ENCODE data around the gene TLCD2. TPM values are rescaled to one million over a fixed set of nuclear protein-coding genes. Genes with fewer than 3 reads are reported as not detected.
"Not testable (repeated sequence)": the region's sequence is repeated elsewhere in the genome, so short reads cannot be mapped to it uniquely, and the experiment has no call there.

Gene TLCD2
- total RNA-seq, 1 donor from 2014 or later: 0.04 TPM

DNA sequence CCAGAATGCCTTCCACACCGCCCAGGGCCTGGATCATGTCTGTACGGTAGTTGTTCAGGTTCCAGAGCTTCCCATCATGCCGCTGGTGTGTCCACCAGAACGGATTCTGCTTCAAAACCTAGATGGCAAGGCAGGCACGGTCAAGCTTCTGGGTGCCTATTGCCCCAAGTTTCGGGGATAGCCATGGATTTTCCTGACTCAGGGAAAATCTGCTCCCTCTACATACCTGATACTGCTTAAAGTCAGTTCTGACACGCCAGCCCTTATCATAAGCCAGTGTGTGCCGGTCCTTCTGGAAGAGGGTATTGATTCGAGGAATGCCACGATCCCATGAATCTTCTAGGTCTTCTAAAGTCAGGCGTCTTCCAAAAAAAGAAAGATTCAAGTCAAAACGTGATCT, 49.1 kb downstream of the TLCD2 start:
- POLR2A ChIA-PET: no interaction called here
- Mint-ChIP-seq H3K27ac (no peak overlapping the region), H3K36me3 (ENCODE audit: low read depth) (peaks cover 84% of the 10 kb centered on the region), H3K9me3 (no peaks in the 10 kb centered on the region), H3K4me1 (no peaks in the 10 kb centered on the region), H3K27me3 (no peaks in the 10 kb centered on the region), H3K4me3 (no peak overlapping the region)
- no peak for DNase-seq
- intact Hi-C loops (cut with micrococcal nuclease): no loop called here
- TF ChIP-seq, protein P1, sequence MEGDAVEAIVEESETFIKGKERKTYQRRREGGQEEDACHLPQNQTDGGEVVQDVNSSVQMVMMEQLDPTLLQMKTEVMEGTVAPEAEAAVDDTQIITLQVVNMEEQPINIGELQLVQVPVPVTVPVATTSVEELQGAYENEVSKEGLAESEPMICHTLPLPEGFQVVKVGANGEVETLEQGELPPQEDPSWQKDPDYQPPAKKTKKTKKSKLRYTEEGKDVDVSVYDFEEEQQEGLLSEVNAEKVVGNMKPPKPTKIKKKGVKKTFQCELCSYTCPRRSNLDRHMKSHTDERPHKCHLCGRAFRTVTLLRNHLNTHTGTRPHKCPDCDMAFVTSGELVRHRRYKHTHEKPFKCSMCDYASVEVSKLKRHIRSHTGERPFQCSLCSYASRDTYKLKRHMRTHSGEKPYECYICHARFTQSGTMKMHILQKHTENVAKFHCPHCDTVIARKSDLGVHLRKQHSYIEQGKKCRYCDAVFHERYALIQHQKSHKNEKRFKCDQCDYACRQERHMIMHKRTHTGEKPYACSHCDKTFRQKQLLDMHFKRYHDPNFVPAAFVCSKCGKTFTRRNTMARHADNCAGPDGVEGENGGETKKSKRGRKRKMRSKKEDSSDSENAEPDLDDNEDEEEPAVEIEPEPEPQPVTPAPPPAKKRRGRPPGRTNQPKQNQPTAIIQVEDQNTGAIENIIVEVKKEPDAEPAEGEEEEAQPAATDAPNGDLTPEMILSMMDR (IDR thresholded peaks at IDR 0.05): no peak
- ATAC-seq (ENCODE audit: low read depth): no peak
- CTCF ChIA-PET: no interaction called here

DNA sequence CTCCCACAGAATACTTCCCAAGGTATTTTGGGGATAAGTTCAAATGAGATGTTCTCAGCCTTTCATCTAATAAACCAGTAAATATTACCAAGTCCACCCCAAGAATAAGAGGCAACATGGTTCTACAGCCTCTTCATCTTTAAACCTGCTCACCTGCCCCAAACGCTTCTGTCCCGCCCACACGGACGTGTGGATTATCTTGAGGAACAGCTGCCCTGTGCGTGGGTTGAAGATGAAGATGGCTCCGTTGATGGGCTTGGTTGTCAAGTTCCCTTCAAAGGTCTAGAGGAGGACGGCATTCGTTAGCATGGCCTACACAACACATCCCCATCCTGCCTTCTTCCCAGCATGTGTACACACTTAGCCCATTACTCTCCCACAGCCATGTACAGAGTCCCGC, 52.1 kb downstream of the TLCD2 start:
- DNase-seq (no peak), ATAC-seq (ENCODE audit: low read depth) (no peak)
- intact Hi-C loops (cut with micrococcal nuclease): no loop called here
- Mint-ChIP-seq H3K4me1 (no peaks in the 10 kb centered on the region), H3K9me3 (no peaks in the 10 kb centered on the region), H3K27ac (peak overlapping the region; percentile 11), H3K4me3 (no peak overlapping the region), H3K27me3 (no peaks in the 10 kb centered on the region), H3K36me3 (ENCODE audit: low read depth) (peaks cover 85% of the 10 kb centered on the region)
- POLR2A ChIA-PET: interaction anchor here (0.7 to 1.2 kb wide), 3 partner anchors 9 to 117 kb away, joined by 3 to 8 read pairs (median 7); no protein-coding TSS in a partner anchor
- CTCF ChIA-PET: interaction anchor here (1.1 to 1.3 kb wide), 2 partner anchors 9 to 11 kb away, joined by 3 to 6 read pairs; partner anchors contain the start of gene RILP
- TF ChIP-seq, protein P1 (IDR thresholded peaks at IDR 0.05): no peak

DNA sequence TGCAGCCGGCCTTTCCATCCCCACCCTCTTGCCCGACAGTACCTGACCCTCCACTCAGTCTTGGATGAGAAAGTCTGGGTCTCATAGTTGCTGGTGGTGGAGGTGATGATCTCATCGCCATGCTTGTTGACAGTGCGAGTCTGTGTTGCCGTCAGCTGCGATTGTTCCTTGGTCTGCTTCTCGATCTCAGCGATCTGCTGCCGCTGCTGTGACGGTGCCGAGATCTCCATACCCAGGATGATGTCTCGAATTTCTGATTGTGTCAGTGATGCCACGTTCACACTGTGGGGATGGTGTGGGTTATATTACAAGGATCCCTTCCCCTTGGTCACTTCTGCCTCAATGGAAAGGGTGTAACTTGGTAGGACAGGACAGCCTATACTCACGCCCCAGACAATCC, 56.4 kb downstream of the TLCD2 start:
- CTCF ChIA-PET: no interaction called here
- peaks cover 72% of the 10 kb centered on the region for H3K36me3 Mint-ChIP-seq (ENCODE audit: low read depth)

DNA sequence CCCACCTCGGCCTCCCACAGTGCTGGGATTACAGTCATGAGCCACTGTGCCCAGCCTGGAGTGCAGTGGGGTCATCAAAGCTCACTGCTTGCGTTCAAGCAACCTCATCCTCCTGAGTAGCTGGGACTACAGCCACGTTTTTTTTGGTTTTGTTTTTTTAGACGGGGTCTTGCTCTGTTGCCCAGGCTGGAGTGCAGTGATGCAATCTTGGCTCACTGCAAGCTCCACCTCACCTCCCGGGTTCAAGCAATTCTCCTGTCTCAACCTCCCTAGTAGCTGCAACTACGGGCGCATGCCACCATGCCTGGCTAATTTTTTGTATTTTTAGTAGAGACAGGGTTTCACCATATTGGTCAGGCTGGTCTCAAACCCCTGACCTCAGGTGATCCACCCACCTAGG, 57.4 kb downstream of the TLCD2 start:
- POLR2A ChIA-PET: interaction anchor here (0.6 to 1.3 kb wide), 3 partner anchors 45 to 392 kb away, joined by 3 to 11 read pairs (median 4); no protein-coding TSS in a partner anchor
- DNase-seq; intact Hi-C loops (cut with micrococcal nuclease); ATAC-seq (ENCODE audit: low read depth); CTCF ChIA-PET; H3K4me3 Mint-ChIP-seq; H3K27me3 Mint-ChIP-seq; H3K9me3 Mint-ChIP-seq; H3K27ac Mint-ChIP-seq: not testable (repeated sequence)
- Mint-ChIP-seq H3K36me3 (ENCODE audit: low read depth) (peaks cover 63% of the 10 kb centered on the region), H3K4me1 (peaks cover 11% of the 10 kb centered on the region)

More for the DNA sequence above, 56.4 kb downstream of the TLCD2 start:
- no peak for ATAC-seq (ENCODE audit: low read depth)
- TF ChIP-seq, protein P1 (IDR thresholded peaks at IDR 0.05): no peak
- H3K9me3 Mint-ChIP-seq: no peaks in the 10 kb centered on the region
- no peak overlapping the region for H3K4me3 Mint-ChIP-seq
- DNase-seq: no peak
- intact Hi-C loops (cut with micrococcal nuclease): loop anchor here (1.0 kb wide), 1 partner anchor 16 kb away; no protein-coding TSS in a partner anchor
- POLR2A ChIA-PET: interaction anchor here (0.6 kb wide), 1 partner anchor 112 kb away, joined by 3 read pairs; no protein-coding TSS in a partner anchor
- H3K27ac Mint-ChIP-seq: no peak overlapping the region
- no peaks in the 10 kb centered on the region for H3K27me3 Mint-ChIP-seq
- H3K4me1 Mint-ChIP-seq: peaks cover 4% of the 10 kb centered on the region

Other genes starting within 250 kb of the TLCD2 start
- gene MYO1C, start 217.7 kb downstream of the TLCD2 start, total RNA-seq: 189 and 190 TPM in 2 replicates
- gene INPP5K, start 193.8 kb downstream of the TLCD2 start, total RNA-seq: 46.0 and 50.0 TPM in 2 replicates
- 97.0 and 113 TPM in 2 replicates for gene PITPNA, start 147.6 kb downstream of the TLCD2 start, total RNA-seq
- gene SLC43A2, start 81.5 kb downstream of the TLCD2 start, total RNA-seq: 148 and 167 TPM in 2 replicates
- 6.6 and 8.0 TPM in 2 replicates for gene SCARF1, start 64.6 kb downstream of the TLCD2 start, total RNA-seq
- gene RILP, start 60.5 kb downstream of the TLCD2 start, total RNA-seq: 9.7 and 9.8 TPM in 2 replicates
- gene PRPF8, start 25.5 kb downstream of the TLCD2 start, total RNA-seq: 401 and 442 TPM in 2 replicates
- 42.7 and 48.4 TPM in 2 replicates for gene WDR81, start 14.3 kb upstream of the TLCD2 start, total RNA-seq
- gene SERPINF2, start 32.5 kb upstream of the TLCD2 start, total RNA-seq: 0.82 and 1.3 TPM in 2 replicates
- gene SERPINF1, start 51.7 kb upstream of the TLCD2 start, total RNA-seq: 8.7 and 14.8 TPM in 2 replicates
- 19.9 and 21.8 TPM in 2 replicates for gene SMYD4, start 119.5 kb upstream of the TLCD2 start, total RNA-seq
- gene RPA1, start 119.6 kb upstream of the TLCD2 start, total RNA-seq: 99.8 and 109 TPM in 2 replicates

Data from activated B cell treated with CpG ODN at 0.5 μM for 24 hours (primary cell).